ENCODE data around the gene PER1. TPM values are rescaled to one million over a fixed set of nuclear protein-coding genes. Genes with fewer than 3 reads are reported as not detected.

The PER1 gene
- total and polyA plus RNA-seq, 2 of the 13 experiments (the other 11 are each of a cell fraction or from before 2014, with no cell fraction given): 2.6 to 3.6 TPM

DNA sequence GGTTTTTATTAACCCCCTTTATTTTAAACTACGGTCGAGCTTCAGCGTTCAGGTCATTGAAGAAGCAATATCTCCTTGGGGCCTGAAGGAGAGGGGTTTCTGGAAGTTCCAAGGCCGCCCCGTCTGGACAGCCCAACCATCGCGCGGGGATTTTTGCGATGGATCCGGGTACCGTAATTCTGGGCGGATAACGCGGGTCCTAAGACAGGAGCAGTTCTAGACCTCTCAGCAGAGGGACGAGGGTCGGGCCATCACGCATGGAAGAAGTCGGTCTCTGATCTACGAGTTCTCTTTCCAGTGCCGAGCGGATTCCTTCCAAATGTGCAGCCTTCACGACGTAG, 34.2 kb upstream of the PER1 start (continued):
- TF ChIP-seq, protein P1, sequence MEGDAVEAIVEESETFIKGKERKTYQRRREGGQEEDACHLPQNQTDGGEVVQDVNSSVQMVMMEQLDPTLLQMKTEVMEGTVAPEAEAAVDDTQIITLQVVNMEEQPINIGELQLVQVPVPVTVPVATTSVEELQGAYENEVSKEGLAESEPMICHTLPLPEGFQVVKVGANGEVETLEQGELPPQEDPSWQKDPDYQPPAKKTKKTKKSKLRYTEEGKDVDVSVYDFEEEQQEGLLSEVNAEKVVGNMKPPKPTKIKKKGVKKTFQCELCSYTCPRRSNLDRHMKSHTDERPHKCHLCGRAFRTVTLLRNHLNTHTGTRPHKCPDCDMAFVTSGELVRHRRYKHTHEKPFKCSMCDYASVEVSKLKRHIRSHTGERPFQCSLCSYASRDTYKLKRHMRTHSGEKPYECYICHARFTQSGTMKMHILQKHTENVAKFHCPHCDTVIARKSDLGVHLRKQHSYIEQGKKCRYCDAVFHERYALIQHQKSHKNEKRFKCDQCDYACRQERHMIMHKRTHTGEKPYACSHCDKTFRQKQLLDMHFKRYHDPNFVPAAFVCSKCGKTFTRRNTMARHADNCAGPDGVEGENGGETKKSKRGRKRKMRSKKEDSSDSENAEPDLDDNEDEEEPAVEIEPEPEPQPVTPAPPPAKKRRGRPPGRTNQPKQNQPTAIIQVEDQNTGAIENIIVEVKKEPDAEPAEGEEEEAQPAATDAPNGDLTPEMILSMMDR (CRISPR knock-in tag; IDR thresholded peaks at IDR 0.05): no peak
- TF ChIP-seq PHF20 (CRISPR knock-in tag; IDR thresholded peaks at IDR 0.05) (no peak), ZNF7 (CRISPR knock-in tag; IDR thresholded peaks at IDR 0.05) (no peak), ZNF790 (CRISPR knock-in tag; IDR thresholded peaks at IDR 0.05; ENCODE audit: borderline replicate concordance) (peak; percentile 55; the same call in 1 of the 2 replicates), ZNF563 (CRISPR knock-in tag; IDR thresholded peaks at IDR 0.05) (peak; percentile 58; the same call in 1 of the 2 replicates), CEBPB (IDR thresholded peaks at IDR 0.05; ENCODE audit: borderline replicate concordance, low read depth, low read length) (no peak), ZSCAN31 (CRISPR knock-in tag; IDR thresholded peaks at IDR 0.05; ENCODE audit: low read depth) (peak; percentile 57; the same call in 1 of the 2 replicates), BRD4 (CRISPR knock-in tag; IDR thresholded peaks at IDR 0.05) (no peak), CHD2 (IDR thresholded peaks at IDR 0.05; ENCODE audit: low read depth, low read length) (no peak), KLF6 (CRISPR knock-in tag; IDR thresholded peaks at IDR 0.05) (no peak), ZNF773 (CRISPR knock-in tag; IDR thresholded peaks at IDR 0.05; ENCODE audit: borderline replicate concordance) (no peak), REL (CRISPR knock-in tag; conservative IDR thresholded peaks at IDR 0.05) (peak; percentile 29; the same call in 1 of the 2 replicates), NFRKB (IDR thresholded peaks at IDR 0.05) (no peak), ZNF468 (CRISPR knock-in tag; IDR thresholded peaks at IDR 0.05) (no peak), ZNF432 (CRISPR knock-in tag; IDR thresholded peaks at IDR 0.05; ENCODE audit: borderline replicate concordance) (peak; percentile 52; the same call in 1 of the 2 replicates), KDM4B (CRISPR knock-in tag; IDR thresholded peaks at IDR 0.05) (no peak), NFATC3 (CRISPR knock-in tag; IDR thresholded peaks at IDR 0.05) (no peak)
- TF ChIP-seq, protein P2, sequence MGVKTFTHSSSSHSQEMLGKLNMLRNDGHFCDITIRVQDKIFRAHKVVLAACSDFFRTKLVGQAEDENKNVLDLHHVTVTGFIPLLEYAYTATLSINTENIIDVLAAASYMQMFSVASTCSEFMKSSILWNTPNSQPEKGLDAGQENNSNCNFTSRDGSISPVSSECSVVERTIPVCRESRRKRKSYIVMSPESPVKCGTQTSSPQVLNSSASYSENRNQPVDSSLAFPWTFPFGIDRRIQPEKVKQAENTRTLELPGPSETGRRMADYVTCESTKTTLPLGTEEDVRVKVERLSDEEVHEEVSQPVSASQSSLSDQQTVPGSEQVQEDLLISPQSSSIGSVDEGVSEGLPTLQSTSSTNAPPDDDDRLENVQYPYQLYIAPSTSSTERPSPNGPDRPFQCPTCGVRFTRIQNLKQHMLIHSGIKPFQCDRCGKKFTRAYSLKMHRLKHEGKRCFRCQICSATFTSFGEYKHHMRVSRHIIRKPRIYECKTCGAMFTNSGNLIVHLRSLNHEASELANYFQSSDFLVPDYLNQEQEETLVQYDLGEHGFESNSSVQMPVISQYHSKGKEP (CRISPR knock-in tag; IDR thresholded peaks at IDR 0.05): no peak
- TF ChIP-seq, protein P3, sequence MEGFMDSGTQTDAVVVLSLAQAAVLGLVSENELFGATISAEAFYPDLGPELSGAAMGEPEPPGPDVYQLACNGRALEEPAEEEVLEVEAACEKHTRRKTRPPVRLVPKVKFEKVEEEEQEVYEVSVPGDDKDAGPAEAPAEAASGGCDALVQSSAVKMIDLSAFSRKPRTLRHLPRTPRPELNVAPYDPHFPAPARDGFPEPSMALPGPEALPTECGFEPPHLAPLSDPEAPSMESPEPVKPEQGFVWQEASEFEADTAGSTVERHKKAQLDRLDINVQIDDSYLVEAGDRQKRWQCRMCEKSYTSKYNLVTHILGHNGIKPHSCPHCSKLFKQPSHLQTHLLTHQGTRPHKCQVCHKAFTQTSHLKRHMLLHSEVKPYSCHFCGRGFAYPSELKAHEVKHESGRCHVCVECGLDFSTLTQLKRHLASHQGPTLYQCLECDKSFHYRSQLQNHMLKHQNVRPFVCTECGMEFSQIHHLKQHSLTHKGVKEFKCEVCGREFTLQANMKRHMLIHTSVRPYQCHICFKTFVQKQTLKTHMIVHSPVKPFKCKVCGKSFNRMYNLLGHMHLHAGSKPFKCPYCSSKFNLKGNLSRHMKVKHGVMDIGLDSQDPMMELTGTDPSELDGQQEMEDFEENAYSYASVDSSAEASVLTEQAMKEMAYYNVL (CRISPR knock-in tag; IDR thresholded peaks at IDR 0.05; ENCODE audit: borderline replicate concordance): no peak
- TF ChIP-seq, protein P4, sequence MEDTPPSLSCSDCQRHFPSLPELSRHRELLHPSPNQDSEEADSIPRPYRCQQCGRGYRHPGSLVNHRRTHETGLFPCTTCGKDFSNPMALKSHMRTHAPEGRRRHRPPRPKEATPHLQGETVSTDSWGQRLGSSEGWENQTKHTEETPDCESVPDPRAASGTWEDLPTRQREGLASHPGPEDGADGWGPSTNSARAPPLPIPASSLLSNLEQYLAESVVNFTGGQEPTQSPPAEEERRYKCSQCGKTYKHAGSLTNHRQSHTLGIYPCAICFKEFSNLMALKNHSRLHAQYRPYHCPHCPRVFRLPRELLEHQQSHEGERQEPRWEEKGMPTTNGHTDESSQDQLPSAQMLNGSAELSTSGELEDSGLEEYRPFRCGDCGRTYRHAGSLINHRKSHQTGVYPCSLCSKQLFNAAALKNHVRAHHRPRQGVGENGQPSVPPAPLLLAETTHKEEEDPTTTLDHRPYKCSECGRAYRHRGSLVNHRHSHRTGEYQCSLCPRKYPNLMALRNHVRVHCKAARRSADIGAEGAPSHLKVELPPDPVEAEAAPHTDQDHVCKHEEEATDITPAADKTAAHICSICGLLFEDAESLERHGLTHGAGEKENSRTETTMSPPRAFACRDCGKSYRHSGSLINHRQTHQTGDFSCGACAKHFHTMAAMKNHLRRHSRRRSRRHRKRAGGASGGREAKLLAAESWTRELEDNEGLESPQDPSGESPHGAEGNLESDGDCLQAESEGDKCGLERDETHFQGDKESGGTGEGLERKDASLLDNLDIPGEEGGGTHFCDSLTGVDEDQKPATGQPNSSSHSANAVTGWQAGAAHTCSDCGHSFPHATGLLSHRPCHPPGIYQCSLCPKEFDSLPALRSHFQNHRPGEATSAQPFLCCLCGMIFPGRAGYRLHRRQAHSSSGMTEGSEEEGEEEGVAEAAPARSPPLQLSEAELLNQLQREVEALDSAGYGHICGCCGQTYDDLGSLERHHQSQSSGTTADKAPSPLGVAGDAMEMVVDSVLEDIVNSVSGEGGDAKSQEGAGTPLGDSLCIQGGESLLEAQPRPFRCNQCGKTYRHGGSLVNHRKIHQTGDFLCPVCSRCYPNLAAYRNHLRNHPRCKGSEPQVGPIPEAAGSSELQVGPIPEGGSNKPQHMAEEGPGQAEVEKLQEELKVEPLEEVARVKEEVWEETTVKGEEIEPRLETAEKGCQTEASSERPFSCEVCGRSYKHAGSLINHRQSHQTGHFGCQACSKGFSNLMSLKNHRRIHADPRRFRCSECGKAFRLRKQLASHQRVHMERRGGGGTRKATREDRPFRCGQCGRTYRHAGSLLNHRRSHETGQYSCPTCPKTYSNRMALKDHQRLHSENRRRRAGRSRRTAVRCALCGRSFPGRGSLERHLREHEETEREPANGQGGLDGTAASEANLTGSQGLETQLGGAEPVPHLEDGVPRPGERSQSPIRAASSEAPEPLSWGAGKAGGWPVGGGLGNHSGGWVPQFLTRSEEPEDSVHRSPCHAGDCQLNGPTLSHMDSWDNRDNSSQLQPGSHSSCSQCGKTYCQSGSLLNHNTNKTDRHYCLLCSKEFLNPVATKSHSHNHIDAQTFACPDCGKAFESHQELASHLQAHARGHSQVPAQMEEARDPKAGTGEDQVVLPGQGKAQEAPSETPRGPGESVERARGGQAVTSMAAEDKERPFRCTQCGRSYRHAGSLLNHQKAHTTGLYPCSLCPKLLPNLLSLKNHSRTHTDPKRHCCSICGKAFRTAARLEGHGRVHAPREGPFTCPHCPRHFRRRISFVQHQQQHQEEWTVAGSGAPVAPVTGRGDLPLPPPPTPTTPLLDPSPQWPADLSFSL (CRISPR knock-in tag; IDR thresholded peaks at IDR 0.05): 0 out of 2 replicates have a peak, but pooled peaks have one; percentile 54

All from HepG2 (cell line).